Stimulated activated CD4-positive, alpha-beta T cell treated with anti-CD3 and anti-CD28 coated beads, TNF-alpha, amount 100 ng/mL, for 1 hour (primary cell): Measurements from ENCODE around the gene RFX3.

Experiments
- DNase-seq, 3 donors: peaks; one replicate each; pipeline ENCODE4 v3.0.0-alpha.2; 2020; ENCODE audit warnings: low read depth in 3 of 3, low spot score in 1 of 3

RFX3 gene

GRCh38 chr9:3514786-3515185 is 11.0 kb downstream of the RFX3 start:
- no peak for DNase-seq

- no peak for DNase-seq
These were observed 12.5 kb downstream of the RFX3 start for GRCh38 chr9:3513265-3513818.

GRCh38 chr9:3511551-3511950 is 14.2 kb downstream of the RFX3 start:
- DNase-seq = no peak

GRCh38 chr9:3510796-3511195 is 15.0 kb downstream of the RFX3 start:
- no peak for DNase-seq

- DNase-seq = no peak
These were observed 15.9 kb downstream of the RFX3 start for GRCh38 chr9:3509926-3510325.

- no peak for DNase-seq
These were observed 17.1 kb downstream of the RFX3 start for GRCh38 chr9:3508521-3509291.

- DNase-seq = no peak
These were observed 17.7 kb downstream of the RFX3 start for GRCh38 chr9:3508078-3508431.

- DNase-seq = no peak
These were observed 18.3 kb downstream of the RFX3 start for GRCh38 chr9:3507395-3508077.

GRCh38 chr9:3506164-3506563 is 19.6 kb downstream of the RFX3 start:
- no peak for DNase-seq

- no peak for DNase-seq
These were observed 23.0 kb downstream of the RFX3 start for GRCh38 chr9:3502560-3503398.

- DNase-seq = no peak
These were observed 25.8 kb downstream of the RFX3 start for GRCh38 chr9:3500044-3500443.

- no peak for DNase-seq
These were observed 27.1 kb downstream of the RFX3 start for GRCh38 chr9:3498691-3499090.

- DNase-seq = no peak
These were observed 27.9 kb downstream of the RFX3 start for GRCh38 chr9:3497857-3498256.

GRCh38 chr9:3497401-3497800 is 28.4 kb downstream of the RFX3 start:
- no peak for DNase-seq

- no peak for DNase-seq
These were observed 29.9 kb downstream of the RFX3 start for GRCh38 chr9:3495855-3496254.

GRCh38 chr9:3492214-3492613 is 33.6 kb downstream of the RFX3 start:
- no peak for DNase-seq

- DNase-seq = no peak
These were observed 34.4 kb downstream of the RFX3 start for GRCh38 chr9:3491450-3491849.

GRCh38 chr9:3490957-3491356 is 34.8 kb downstream of the RFX3 start:
- DNase-seq = no peak

GRCh38 chr9:3482578-3482977 is 43.2 kb downstream of the RFX3 start:
- no peak for DNase-seq

GRCh38 chr9:3480353-3480655 is 45.5 kb downstream of the RFX3 start:
- no peak for DNase-seq

- no peak for DNase-seq
These were observed 46.1 kb downstream of the RFX3 start for GRCh38 chr9:3479514-3480352.
